GM12874 (cell line): ENCODE data around the gene NR2F2.

ENCODE experiments used
- TF ChIP-seq, protein P1 (sequence below): IDR thresholded peaks from 2 replicates; pipeline ENCODE4 v1.5.1; 2011; ENCODE audit warnings: low read depth, mild to moderate bottlenecking, control low read depth, low read length, moderate library complexity; ENCODE audit not compliant: insufficient read depth

Gene NR2F2

DNA sequence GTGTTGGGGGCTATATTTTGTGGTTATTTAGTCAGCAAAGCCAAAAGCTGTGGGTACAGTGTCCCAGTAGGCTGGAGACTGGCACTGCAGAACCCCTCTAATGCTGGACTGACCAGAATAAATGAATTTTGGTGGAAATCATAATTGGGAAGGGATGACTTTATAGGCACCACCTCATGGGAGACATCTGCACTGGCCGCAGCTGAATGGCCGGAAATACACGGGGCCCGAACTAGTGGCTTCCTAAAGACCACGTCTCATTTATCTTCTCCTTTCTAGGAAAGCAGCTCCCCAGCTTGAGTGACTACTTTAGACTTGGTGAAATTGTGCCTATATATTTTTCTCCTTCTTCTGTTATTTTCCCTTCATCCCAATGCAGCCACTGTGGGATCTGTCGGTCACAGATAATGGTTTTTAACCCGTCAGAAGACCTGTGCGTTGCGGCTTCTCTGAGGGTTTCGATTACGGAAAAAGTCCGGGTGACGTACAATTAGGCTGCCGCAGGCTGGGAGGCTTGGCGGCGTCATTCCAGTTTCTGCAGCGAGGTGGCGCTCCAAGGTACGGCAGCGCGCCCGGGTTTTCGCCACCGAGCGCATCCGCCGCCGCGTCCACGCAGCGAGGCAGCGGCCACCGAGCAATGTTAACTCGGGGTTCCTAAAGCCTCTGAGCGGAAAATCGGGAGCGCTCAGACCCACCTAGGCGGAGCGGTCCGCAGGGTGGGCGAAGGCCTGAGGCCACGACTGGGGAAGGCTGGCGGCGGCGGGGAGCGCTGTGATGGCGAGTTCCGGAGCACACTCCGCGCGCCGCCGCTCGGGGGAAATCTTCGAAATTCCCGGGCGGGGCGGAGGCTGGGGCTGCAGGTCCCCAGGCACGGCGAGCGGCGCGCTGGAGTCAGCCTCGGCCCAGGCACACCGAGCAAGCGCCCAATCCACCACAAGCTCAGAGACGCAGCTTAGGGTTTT lies 26.3 kb downstream of the NR2F2 start:
- TF ChIP-seq, protein P1, sequence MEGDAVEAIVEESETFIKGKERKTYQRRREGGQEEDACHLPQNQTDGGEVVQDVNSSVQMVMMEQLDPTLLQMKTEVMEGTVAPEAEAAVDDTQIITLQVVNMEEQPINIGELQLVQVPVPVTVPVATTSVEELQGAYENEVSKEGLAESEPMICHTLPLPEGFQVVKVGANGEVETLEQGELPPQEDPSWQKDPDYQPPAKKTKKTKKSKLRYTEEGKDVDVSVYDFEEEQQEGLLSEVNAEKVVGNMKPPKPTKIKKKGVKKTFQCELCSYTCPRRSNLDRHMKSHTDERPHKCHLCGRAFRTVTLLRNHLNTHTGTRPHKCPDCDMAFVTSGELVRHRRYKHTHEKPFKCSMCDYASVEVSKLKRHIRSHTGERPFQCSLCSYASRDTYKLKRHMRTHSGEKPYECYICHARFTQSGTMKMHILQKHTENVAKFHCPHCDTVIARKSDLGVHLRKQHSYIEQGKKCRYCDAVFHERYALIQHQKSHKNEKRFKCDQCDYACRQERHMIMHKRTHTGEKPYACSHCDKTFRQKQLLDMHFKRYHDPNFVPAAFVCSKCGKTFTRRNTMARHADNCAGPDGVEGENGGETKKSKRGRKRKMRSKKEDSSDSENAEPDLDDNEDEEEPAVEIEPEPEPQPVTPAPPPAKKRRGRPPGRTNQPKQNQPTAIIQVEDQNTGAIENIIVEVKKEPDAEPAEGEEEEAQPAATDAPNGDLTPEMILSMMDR: peak; percentile 93

DNA sequence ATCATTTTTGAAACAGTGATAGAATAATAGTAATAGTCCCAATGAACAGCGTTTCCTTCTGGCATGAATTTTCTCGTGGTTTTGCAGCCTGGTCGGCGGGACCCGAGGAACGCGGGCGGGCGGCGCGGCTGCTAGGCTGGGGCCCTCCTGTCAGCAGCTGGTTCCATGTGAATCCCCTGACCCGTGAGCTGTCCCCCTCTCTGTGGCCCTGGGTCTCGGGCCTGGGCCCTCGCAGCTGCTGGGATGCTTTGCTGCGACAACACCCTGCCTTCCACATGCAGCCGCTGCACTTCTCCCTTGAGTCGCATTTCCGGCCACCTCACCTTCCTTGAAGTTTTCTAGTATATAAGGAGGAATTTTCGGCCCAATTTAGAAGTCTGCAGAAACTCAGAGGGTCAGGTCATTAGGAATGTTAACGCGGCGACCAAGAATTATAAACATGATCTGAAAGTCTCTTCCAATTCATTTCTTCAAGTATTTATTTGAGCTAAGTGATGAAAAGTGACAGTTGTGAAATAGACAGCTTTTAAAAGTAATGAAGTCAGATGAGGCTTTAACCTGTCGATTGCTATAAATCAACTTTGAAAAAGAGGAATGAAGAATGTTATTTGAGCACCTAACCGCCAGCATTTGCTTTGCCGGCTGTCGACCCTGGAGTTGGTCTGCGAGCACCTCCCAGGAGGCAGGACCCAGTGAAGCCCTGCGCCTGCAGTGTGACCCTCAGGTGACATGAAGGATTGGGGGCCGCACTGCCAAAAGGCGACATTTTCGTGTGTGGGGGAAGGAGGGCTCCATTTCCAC lies 27.7 kb downstream of the NR2F2 start:
- TF ChIP-seq, protein P1: no peak

DNA sequence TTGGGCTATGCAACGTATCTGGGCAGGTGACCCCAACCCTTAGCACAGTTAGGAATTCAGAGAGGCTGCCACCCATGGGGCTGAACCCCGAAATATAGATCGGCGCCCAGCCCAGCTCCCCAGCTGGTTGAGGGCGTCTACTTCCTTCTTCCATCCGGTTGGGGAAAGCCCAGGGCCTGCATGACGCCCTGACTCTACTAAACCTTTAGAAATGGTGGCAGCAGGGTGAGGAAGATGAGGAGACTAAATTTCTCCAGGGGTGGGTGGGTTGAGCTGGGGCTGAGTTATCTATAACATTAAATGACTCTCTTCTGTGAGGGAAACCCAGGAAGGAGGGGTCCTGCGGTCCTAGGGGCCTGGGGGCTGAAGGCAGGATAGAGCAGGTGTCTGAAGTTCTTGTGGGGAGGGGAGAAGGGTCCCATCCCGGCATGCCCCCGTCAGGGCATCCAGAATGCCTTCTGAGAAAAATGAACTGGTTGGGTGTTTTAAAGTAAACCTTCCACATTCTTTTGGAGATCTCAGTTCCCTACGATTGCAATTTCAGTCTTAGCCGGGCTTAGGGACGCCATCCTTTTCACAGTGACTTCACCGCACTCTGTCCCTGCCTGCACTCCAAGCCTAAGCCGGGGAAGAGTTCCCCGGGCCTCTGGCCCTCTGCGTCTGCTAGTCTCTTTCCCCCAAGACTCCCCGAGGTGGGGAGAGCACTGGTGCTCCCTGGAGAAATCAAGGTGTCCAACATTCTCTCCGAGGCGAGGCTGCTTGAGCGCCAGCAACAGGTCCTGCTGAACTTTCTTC lies 28.5 kb downstream of the NR2F2 start:
- TF ChIP-seq, protein P1: no peak

DNA sequence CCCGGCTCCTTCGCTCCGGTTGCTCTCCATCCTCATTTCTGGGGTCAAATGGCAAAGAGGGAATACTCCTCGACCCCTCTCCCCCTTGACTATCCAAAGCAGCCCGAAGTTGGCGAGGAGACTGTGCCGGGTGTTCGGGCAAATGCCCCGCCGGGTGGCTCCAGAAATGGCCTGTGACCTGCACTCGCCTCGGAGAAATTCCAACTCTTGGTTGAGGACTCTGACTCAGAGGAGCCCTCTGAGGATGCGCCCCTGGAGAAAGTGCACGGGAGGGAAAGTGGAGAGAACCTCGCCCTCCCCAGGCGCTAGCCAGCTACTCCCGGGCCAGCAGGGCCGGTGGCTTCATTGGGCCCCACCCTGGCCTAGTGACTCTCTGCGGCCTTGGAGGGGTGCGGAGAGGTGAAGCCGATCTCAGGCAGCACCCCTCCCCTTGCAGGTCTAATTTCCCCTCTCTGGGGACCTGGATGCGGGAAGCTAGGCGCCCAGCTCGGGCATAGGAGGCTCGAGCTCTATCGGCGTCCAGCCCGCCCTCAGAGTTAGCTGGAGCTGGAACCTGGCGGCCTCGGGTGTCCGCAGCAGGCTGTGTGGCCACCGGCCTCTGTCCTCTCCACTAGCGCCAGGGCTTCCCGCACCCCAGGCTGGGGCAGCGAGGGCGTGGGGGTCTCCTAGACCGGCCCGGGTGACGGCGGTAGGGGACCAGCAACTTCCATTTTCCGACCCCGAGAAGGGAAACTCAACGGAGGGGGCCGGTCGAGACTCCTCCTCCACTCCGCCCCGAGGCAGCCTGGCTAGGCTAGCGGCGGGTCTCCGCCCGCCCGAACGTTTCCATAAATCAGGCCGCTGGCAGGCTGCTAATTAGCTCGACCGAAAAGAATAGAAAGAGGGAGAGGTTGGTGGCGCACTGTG lies 29.4 kb downstream of the NR2F2 start:
- TF ChIP-seq, protein P1: no peak

DNA sequence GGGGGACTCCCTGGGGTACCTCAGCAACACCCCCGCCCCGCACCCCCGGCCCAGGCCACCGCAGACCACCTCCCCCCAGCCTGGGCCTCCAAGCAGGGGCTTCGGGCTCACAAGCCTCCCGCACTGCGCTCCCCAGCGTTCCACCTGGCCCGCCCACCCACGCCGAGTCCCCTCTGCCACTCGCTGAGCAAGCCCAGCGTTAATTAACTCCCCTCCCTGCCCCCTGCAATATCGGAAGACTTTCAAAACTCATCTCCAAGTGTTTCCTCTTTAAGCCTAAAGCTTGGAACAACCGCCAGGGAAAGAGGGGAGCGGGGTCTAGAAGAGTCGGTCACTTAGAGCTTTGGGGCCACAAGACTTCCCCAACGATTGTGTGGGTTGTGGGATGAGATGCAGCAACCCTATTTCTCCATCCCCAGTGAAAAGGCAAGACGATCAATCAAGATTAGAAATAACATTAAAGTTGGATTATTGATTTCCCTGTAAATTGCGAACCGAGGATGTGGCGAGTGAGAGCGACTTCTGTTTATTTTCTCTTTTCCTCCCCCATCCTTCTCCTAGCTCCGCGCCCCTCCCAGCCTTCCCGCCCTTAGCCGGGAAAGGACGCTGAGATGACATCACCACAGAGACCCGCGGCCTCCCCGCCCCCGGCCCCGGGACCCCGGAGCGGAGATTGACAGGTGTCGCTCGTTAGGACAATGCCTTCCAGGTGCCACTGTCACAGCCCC lies 30.2 kb downstream of the NR2F2 start:
- TF ChIP-seq, protein P1: no peak

DNA sequence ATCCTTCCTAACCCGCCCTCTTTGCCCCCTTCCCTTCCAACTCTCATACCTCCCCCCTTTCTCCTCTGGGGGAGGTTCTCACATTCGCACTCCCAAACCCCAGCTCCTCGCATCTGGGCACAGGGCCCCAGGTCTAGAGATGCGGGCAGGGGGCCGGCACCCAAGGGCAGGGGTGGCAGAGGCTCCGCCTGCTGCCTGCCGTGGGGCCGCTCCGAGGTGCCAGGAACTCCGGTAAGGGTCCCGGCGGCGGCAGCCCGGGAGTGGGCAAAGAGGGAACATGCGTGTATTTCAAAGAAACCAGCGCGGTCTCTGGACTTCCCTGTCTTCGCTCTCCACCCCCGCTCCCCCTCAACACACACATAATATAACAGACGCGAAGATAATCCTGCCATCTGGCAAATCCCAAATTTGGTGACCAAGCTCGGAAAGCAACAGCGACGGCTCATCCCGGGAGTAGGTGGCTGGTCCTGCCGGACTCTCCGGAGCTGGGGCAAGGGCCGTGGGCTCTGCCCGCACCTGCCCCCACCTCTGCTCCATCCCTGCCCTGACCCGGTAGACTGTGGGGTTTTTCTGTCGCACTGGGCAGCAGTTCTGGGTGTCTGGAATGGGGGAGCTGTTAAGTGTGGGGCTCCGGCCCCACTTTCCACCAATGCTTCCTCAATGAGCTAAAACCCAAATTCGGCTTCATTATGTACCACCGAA lies 31.0 kb downstream of the NR2F2 start:
- TF ChIP-seq, protein P1: no peak
